Measurements from ENCODE around the gene XPO4. TPM values are rescaled to one million over a fixed set of nuclear protein-coding genes. Genes with fewer than 3 reads are reported as not detected.

XPO4 gene
- total and polyA plus RNA-seq, 2 of the 13 experiments (the other 11 are each of a cell fraction or from before 2014, with no cell fraction given): 8.4 to 24.8 TPM

GRCh38 chr13:20901668-20902437 lies 693 bp downstream of the XPO4 start (continued):
- TF ChIP-seq ZNF407 (CRISPR knock-in tag; IDR thresholded peaks at IDR 0.05; ENCODE audit: not compliant biosample characterization): no peak
- TF ChIP-seq ZNF503 (CRISPR knock-in tag; IDR thresholded peaks at IDR 0.05): peak; percentile 34; the same call in 1 of the 2 replicates
- TF ChIP-seq ZNF276 (CRISPR knock-in tag; IDR thresholded peaks at IDR 0.05; ENCODE audit: low read depth): no peak
- TF ChIP-seq NCOR1 (IDR thresholded peaks at IDR 0.05; ENCODE audit: borderline replicate concordance, low read length): no peak
- TF ChIP-seq MZF1 (CRISPR knock-in tag; IDR thresholded peaks at IDR 0.05; ENCODE audit: borderline replicate concordance): no peak
- TF ChIP-seq SRY (CRISPR knock-in tag; IDR thresholded peaks at IDR 0.05): no peak
- TF ChIP-seq TEAD2 (CRISPR knock-in tag; IDR thresholded peaks at IDR 0.05): peak; percentile 60; the same call in 1 of the 2 replicates
- TF ChIP-seq ZNF557 (CRISPR knock-in tag; IDR thresholded peaks at IDR 0.05): 0 out of 2 replicates have a peak, but pooled peaks have one; percentile 81
- TF ChIP-seq DMAP1 (CRISPR knock-in tag; IDR thresholded peaks at IDR 0.05): peak; percentile 80; the same call in 1 of the 2 replicates
- no peak for TF ChIP-seq ZNF329 (CRISPR knock-in tag; IDR thresholded peaks at IDR 0.05; ENCODE audit: low read depth)
- TF ChIP-seq MED1 (CRISPR knock-in tag; IDR thresholded peaks at IDR 0.05): no peak
- TF ChIP-seq ESRRA (CRISPR knock-in tag; IDR thresholded peaks at IDR 0.05; ENCODE audit: low read depth): peak; percentile 21; the same call in 1 of the 2 replicates
- no peak for TF ChIP-seq TFE3 (CRISPR knock-in tag; IDR thresholded peaks at IDR 0.05)
- TF ChIP-seq MXD1 (CRISPR knock-in tag; IDR thresholded peaks at IDR 0.05): peak; percentile 79; the same call in 1 of the 2 replicates

Measured in HepG2 (cell line).